WTC11 (cell line): ENCODE data around the gene DNLZ. TPM values are rescaled to one million over a fixed set of nuclear protein-coding genes. Genes with fewer than 3 reads are reported as not detected.

Experiments used
- ATAC-seq: fragments of 200-7000 bp; cut with Tn5 transposase; 2 replicates; pipeline ENCODE4 v1.10.0; 2021; ENCODE audit warnings: mild to moderate bottlenecking, moderate library complexity
- CTCF ChIA-PET: fragments of 300-600 bp; sonication (Branson Sonifier 250); formaldehyde crosslinking; loops from one replicate; lab custom pipeline; 2021; ENCODE audit warnings: antibody characterized with exemption; lab: Charles Lee
- POLR2A ChIA-PET: fragments of 350-600 bp; sonication (Branson Sonifier 250); formaldehyde crosslinking; loops from one replicate; lab custom pipeline; 2021; ENCODE audit warnings: antibody characterized with exemption; lab: Charles Lee
- DNase-seq: peaks from one replicate; pipeline ENCODE4 v3.0.0; 2021; ENCODE audit warnings: low spot score
- H3K27ac Mint-ChIP-seq: 2 replicates; pipeline ENCODE4 v1.8.0; 2021; ENCODE audit warnings: mixed read lengths
- H3K27me3 Mint-ChIP-seq: 2 replicates; pipeline ENCODE4 v1.8.0; 2021; ENCODE audit warnings: low read depth, mild to moderate bottlenecking, moderate library complexity, mixed read lengths
- H3K36me3 Mint-ChIP-seq: 2 replicates; pipeline ENCODE4 v1.8.0; 2021; ENCODE audit warnings: mixed read lengths
- H3K4me1 Mint-ChIP-seq: 2 replicates; pipeline ENCODE4 v1.8.0; 2022; ENCODE audit warnings: mixed read lengths
- H3K4me3 Mint-ChIP-seq: 2 replicates; pipeline ENCODE4 v1.8.0; 2021; ENCODE audit warnings: mild to moderate bottlenecking, moderate library complexity, mixed read lengths
- H3K9me3 Mint-ChIP-seq: 2 replicates; pipeline ENCODE4 v1.8.0; 2021; ENCODE audit warnings: mixed read lengths
- CREB1 ChIP-seq: sonication (generic); formaldehyde crosslinking; IDR thresholded peaks from 2 replicates; pipeline ENCODE4 v1.8.0; 2023; ENCODE audit warnings: mild to moderate bottlenecking, missing genetic modification reagents
- CREM ChIP-seq: sonication (generic); formaldehyde crosslinking; IDR thresholded peaks from 2 replicates; pipeline ENCODE4 v1.8.1; 2022; ENCODE audit warnings: mild to moderate bottlenecking, missing genetic modification reagents, moderate library complexity
- EMX1 ChIP-seq: fragments of 250-450 bp; sonication (Bioruptor Pico); IDR thresholded peaks from 2 replicates; pipeline ENCODE4 v1.8.0; 2021; ENCODE audit warnings: mild to moderate bottlenecking
- FOXJ3 ChIP-seq: sonication (generic); formaldehyde crosslinking; IDR thresholded peaks from 2 replicates; pipeline ENCODE4 v1.9.0; 2021; ENCODE audit warnings: missing genetic modification reagents, mild to moderate bottlenecking, borderline replicate concordance
- GABPB1 ChIP-seq: sonication (generic); formaldehyde crosslinking; IDR thresholded peaks from 2 replicates; pipeline ENCODE4 v1.8.1; 2023; ENCODE audit warnings: mild to moderate bottlenecking, missing genetic modification reagents
- GRHL2 ChIP-seq: fragments of 250-450 bp; sonication (Bioruptor Pico); IDR thresholded peaks from 2 replicates; pipeline ENCODE4 v1.8.0; 2022; ENCODE audit warnings: mild to moderate bottlenecking, moderate library complexity; ENCODE audit not compliant: insufficient replicate concordance, severe bottlenecking
- NR1H2 ChIP-seq: sonication (generic); formaldehyde crosslinking; IDR thresholded peaks from 2 replicates; pipeline ENCODE4 v1.9.0; 2021; ENCODE audit warnings: mild to moderate bottlenecking, moderate library complexity, missing genetic modification reagents
- OVOL2 ChIP-seq: fragments of 250-450 bp; sonication (Bioruptor Pico); IDR thresholded peaks from 2 replicates; pipeline ENCODE4 v1.9.0; 2021; ENCODE audit warnings: mild to moderate bottlenecking, borderline replicate concordance
- PRRX2 ChIP-seq: fragments of 250-450 bp; sonication (Bioruptor Pico); IDR thresholded peaks from 2 replicates; pipeline ENCODE4 v1.8.0; 2021; ENCODE audit warnings: mild to moderate bottlenecking
- SOX15 ChIP-seq: fragments of 250-450 bp; sonication (Bioruptor Pico); IDR thresholded peaks from 2 replicates; pipeline ENCODE4 v1.9.0; 2021; ENCODE audit warnings: mild to moderate bottlenecking
- SP1 ChIP-seq: sonication (generic); formaldehyde crosslinking; conservative IDR thresholded peaks from 2 replicates; pipeline ENCODE4 v1.8.1; 2022; ENCODE audit warnings: missing genetic modification reagents
- TEAD1 ChIP-seq: sonication (generic); formaldehyde crosslinking; IDR thresholded peaks from 2 replicates; pipeline ENCODE4 v1.8.0; 2022; ENCODE audit warnings: mild to moderate bottlenecking, missing genetic modification reagents
- TP53 ChIP-seq: sonication (generic); formaldehyde crosslinking; IDR thresholded peaks from 2 replicates; pipeline ENCODE4 v1.8.1; 2023; ENCODE audit warnings: mild to moderate bottlenecking, missing genetic modification reagents
- ZBTB21 ChIP-seq: sonication (generic); formaldehyde crosslinking; IDR thresholded peaks from 2 replicates; pipeline ENCODE4 v1.8.1; 2023; ENCODE audit warnings: mild to moderate bottlenecking, missing genetic modification reagents, borderline replicate concordance
- ZNF121 ChIP-seq: sonication (generic); formaldehyde crosslinking; IDR thresholded peaks from 2 replicates; pipeline ENCODE4 v1.8.0; 2023; ENCODE audit warnings: missing genetic modification reagents
- ZNF138 ChIP-seq: sonication (generic); formaldehyde crosslinking; conservative IDR thresholded peaks from 2 replicates; pipeline ENCODE4 v1.8.1; 2022; ENCODE audit warnings: mild to moderate bottlenecking, moderate library complexity, missing genetic modification reagents
- ZNF219 ChIP-seq: sonication (generic); formaldehyde crosslinking; IDR thresholded peaks from 2 replicates; pipeline ENCODE4 v1.8.0; 2023; ENCODE audit warnings: missing genetic modification reagents, mild to moderate bottlenecking, borderline replicate concordance
- ZNF416 ChIP-seq: fragments of 250-450 bp; sonication (Bioruptor Pico); IDR thresholded peaks from 2 replicates; pipeline ENCODE4 v1.9.0; 2021; ENCODE audit warnings: mild to moderate bottlenecking, inconsistent platforms
- ZNF423 ChIP-seq: fragments of 250-450 bp; sonication (Bioruptor Pico); IDR thresholded peaks from 2 replicates; pipeline ENCODE4 v2.1.2; 2022; ENCODE audit warnings: mild to moderate bottlenecking, moderate library complexity
- total RNA-seq: library from RNA; stranded (reverse); gene quantifications from 3 replicates; pipeline ENCODE4 v1.2.3, GENCODE V29; 2021
- TF ChIP-seq, protein P1 (sequence below): fragments of 200-600 bp; IDR thresholded peaks from 2 replicates; pipeline ENCODE4 v1.8.0; 2022; ENCODE audit warnings: antibody characterized with exemption
- TF ChIP-seq, protein P2 (sequence below): sonication (generic); formaldehyde crosslinking; IDR thresholded peaks from 2 replicates; pipeline ENCODE4 v1.8.0; 2022; ENCODE audit warnings: mild to moderate bottlenecking, missing genetic modification reagents
- TF ChIP-seq, protein P3 (sequence below): fragments of 250-450 bp; sonication (Bioruptor Pico); IDR thresholded peaks from 2 replicates; pipeline ENCODE4 v1.9.0; 2021; ENCODE audit warnings: mild to moderate bottlenecking
- TF ChIP-seq, protein P4 (sequence below): sonication (generic); formaldehyde crosslinking; IDR thresholded peaks from 2 replicates; pipeline ENCODE4 v1.8.1; 2023; ENCODE audit warnings: mild to moderate bottlenecking, missing genetic modification reagents, moderate library complexity
- TF ChIP-seq, protein P5 (sequence below): fragments of 250-450 bp; sonication (Bioruptor Pico); IDR thresholded peaks from 2 replicates; pipeline ENCODE4 v1.8.0; 2021; ENCODE audit warnings: mild to moderate bottlenecking
- TF ChIP-seq, protein P6 (sequence below): sonication (generic); formaldehyde crosslinking; IDR thresholded peaks from 2 replicates; pipeline ENCODE4 v1.8.1; 2023; ENCODE audit warnings: mild to moderate bottlenecking, missing genetic modification reagents, moderate library complexity

The DNLZ gene
- total RNA-seq, 1 experiment from 2014 or later, result 17.2 TPM

DNA sequence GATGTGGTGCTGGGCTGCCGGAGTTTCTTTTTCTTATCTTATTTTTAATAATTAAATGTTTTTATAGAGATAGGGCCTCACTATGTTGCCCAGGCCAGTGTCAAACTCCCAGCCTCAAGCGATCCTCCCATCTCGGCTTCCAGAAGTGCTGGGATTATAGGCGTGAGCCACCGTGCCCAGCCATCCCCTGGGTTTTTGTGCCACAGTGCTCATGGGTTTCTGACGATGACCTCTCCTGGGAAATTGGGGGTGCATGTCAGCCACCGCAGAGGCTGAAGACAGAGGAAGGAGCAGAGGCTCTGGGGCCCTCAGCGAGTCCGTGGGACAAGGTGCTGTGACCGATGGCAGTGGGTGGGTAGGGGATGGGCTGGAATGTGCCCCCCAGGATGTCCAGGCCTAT is 21.8 kb downstream of the DNLZ start:
- Mint-ChIP-seq H3K4me3 (peak overlapping the region; percentile 47), H3K27ac (no peak overlapping the region), H3K36me3 (no peaks in the 10 kb centered on the region), H3K9me3 (no peaks in the 10 kb centered on the region), H3K27me3 (no peaks in the 10 kb centered on the region), H3K4me1 (no peaks in the 10 kb centered on the region)
- CTCF ChIA-PET, result interaction anchor here (0.6 to 3.3 kb wide), 9 partner anchors 10 to 171 kb away, joined by 3 to 33 read pairs (median 4); partner anchors contain the start of gene DNLZ
- DNase-seq (no peak), ATAC-seq (no peak)
- TF ChIP-seq, protein P1, sequence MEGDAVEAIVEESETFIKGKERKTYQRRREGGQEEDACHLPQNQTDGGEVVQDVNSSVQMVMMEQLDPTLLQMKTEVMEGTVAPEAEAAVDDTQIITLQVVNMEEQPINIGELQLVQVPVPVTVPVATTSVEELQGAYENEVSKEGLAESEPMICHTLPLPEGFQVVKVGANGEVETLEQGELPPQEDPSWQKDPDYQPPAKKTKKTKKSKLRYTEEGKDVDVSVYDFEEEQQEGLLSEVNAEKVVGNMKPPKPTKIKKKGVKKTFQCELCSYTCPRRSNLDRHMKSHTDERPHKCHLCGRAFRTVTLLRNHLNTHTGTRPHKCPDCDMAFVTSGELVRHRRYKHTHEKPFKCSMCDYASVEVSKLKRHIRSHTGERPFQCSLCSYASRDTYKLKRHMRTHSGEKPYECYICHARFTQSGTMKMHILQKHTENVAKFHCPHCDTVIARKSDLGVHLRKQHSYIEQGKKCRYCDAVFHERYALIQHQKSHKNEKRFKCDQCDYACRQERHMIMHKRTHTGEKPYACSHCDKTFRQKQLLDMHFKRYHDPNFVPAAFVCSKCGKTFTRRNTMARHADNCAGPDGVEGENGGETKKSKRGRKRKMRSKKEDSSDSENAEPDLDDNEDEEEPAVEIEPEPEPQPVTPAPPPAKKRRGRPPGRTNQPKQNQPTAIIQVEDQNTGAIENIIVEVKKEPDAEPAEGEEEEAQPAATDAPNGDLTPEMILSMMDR, result no peak
- TF ChIP-seq CREB1 (CRISPR knock-in tag), result no peak
- no peak for TF ChIP-seq CREM
- no peak for TF ChIP-seq FOXJ3 (CRISPR knock-in tag)
- TF ChIP-seq, protein P2, sequence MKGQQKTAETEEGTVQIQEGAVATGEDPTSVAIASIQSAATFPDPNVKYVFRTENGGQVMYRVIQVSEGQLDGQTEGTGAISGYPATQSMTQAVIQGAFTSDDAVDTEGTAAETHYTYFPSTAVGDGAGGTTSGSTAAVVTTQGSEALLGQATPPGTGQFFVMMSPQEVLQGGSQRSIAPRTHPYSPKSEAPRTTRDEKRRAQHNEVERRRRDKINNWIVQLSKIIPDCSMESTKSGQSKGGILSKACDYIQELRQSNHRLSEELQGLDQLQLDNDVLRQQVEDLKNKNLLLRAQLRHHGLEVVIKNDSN (CRISPR knock-in tag), result no peak
- POLR2A ChIA-PET, result interaction anchor here (1.3 kb wide), 1 partner anchor 21 kb away, joined by 3 read pairs; no protein-coding TSS in a partner anchor

DNA sequence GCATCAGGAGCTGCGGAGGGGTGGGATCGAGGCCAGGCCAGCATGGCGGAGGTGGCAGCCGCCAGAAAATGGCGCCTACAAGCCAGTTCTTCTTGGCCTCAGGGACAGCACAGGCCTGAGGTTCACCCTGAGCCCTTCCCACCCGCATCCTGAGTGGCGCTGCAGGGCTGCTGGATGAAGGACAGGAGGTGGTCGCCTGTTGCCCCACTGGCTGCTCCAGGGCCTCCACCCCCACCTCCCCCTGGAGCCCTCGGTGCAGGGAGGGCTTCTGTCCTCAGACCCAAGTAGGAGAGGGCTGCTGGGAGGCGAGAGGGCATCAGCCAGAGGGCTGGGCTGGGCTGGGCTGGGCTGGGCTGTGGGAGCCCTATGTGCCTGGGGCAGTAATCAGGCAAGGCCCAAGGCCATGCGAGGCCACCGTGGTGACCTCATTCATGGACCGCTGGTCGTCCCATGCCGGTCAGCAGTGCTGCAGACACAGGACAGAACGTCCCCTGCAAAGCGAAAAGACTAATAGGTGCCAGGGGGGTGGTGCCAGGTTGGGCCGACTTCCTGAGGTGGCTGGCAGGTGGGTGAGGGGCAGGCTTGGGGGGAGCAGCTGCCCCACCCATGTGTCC is 22.4 kb downstream of the DNLZ start:
- no peak overlapping the region for H3K4me3 Mint-ChIP-seq
- ChIA-PET CTCF (interaction anchor here (0.7 to 2.1 kb wide), 3 partner anchors 15 to 25 kb away, joined by 3 to 8 read pairs (median 6); no protein-coding TSS in a partner anchor), POLR2A (no interaction called here)
- no peak overlapping the region for H3K27ac Mint-ChIP-seq
- no peaks in the 10 kb centered on the region for H3K9me3 Mint-ChIP-seq
- no peaks in the 10 kb centered on the region for H3K27me3 Mint-ChIP-seq
- H3K36me3 Mint-ChIP-seq, result no peaks in the 10 kb centered on the region
- H3K4me1 Mint-ChIP-seq, result no peaks in the 10 kb centered on the region
- TF ChIP-seq TP53 (CRISPR knock-in tag), result no peak
- TF ChIP-seq NR1H2 (CRISPR knock-in tag), result no peak
- no peak for TF ChIP-seq SP1
- no peak for TF ChIP-seq SOX15 (CRISPR knock-in tag)
- TF ChIP-seq, protein P3, sequence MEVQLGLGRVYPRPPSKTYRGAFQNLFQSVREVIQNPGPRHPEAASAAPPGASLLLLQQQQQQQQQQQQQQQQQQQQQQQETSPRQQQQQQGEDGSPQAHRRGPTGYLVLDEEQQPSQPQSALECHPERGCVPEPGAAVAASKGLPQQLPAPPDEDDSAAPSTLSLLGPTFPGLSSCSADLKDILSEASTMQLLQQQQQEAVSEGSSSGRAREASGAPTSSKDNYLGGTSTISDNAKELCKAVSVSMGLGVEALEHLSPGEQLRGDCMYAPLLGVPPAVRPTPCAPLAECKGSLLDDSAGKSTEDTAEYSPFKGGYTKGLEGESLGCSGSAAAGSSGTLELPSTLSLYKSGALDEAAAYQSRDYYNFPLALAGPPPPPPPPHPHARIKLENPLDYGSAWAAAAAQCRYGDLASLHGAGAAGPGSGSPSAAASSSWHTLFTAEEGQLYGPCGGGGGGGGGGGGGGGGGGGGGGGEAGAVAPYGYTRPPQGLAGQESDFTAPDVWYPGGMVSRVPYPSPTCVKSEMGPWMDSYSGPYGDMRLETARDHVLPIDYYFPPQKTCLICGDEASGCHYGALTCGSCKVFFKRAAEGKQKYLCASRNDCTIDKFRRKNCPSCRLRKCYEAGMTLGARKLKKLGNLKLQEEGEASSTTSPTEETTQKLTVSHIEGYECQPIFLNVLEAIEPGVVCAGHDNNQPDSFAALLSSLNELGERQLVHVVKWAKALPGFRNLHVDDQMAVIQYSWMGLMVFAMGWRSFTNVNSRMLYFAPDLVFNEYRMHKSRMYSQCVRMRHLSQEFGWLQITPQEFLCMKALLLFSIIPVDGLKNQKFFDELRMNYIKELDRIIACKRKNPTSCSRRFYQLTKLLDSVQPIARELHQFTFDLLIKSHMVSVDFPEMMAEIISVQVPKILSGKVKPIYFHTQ (CRISPR knock-in tag), result no peak
- ATAC-seq (no peak), DNase-seq (no peak)

DNA sequence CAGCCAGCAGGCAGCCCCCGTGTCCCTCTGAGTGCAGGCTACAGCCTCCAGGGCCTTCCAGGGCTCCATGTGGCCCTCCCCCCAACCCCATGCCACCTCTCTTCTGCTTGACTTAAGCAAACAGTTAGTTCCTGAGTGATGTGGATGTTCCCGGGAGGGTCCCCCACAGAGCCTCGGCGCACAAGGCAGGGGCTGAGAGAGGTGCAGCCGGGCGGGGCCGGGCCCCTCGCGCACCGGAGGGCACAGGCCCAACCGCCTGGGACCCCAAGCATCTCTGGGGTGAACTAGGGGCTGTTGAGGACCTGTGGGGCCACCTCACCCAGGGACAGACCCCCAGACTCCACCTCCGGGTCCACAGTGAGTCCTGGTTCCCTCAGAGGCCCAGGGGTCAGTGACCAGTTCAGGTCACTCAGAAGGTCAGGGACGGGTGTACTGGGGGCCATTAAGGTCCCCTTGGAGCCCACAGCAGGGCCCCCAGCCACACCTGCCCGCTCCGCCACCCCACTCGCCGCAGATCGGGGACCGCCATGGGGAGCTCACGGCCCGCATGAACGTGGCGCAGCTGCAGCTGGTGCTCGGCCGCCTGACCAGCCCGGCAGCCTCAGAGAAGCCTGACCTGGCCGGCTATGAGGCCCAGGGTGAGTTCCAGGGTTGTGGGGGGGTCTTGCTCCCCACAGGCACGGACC is 23.0 kb downstream of the DNLZ start:
- no peak overlapping the region for H3K27ac Mint-ChIP-seq
- H3K27me3 Mint-ChIP-seq, result no peaks in the 10 kb centered on the region
- no peaks in the 10 kb centered on the region for H3K36me3 Mint-ChIP-seq
- DNase-seq, result no peak
- ChIA-PET POLR2A (no interaction called here), CTCF (interaction anchor here (0.7 to 1.9 kb wide), 8 partner anchors 18 to 49 kb away, joined by 3 to 36 read pairs (median 8); partner anchors contain the start of gene DNLZ)
- ATAC-seq, result no peak
- H3K4me1 Mint-ChIP-seq, result no peaks in the 10 kb centered on the region
- no peaks in the 10 kb centered on the region for H3K9me3 Mint-ChIP-seq
- H3K4me3 Mint-ChIP-seq, result no peak overlapping the region
- TF ChIP-seq OVOL2 (CRISPR knock-in tag), result no peak
- no peak for TF ChIP-seq GABPB1
- TF ChIP-seq ZNF219, result no peak
- TF ChIP-seq ZNF416, result no peak
- TF ChIP-seq ZNF423, result no peak
- no peak for TF ChIP-seq ZBTB21 (CRISPR knock-in tag)
- TF ChIP-seq, protein P4, sequence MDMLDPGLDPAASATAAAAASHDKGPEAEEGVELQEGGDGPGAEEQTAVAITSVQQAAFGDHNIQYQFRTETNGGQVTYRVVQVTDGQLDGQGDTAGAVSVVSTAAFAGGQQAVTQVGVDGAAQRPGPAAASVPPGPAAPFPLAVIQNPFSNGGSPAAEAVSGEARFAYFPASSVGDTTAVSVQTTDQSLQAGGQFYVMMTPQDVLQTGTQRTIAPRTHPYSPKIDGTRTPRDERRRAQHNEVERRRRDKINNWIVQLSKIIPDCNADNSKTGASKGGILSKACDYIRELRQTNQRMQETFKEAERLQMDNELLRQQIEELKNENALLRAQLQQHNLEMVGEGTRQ, result no peak
- no peak for TF ChIP-seq GRHL2 (CRISPR knock-in tag)
- TF ChIP-seq PRRX2 (CRISPR knock-in tag), result no peak
- TF ChIP-seq EMX1 (CRISPR knock-in tag), result no peak
- no peak for TF ChIP-seq ZNF138 (CRISPR knock-in tag)
- TF ChIP-seq ZNF121 (CRISPR knock-in tag), result no peak
- TF ChIP-seq, protein P5, sequence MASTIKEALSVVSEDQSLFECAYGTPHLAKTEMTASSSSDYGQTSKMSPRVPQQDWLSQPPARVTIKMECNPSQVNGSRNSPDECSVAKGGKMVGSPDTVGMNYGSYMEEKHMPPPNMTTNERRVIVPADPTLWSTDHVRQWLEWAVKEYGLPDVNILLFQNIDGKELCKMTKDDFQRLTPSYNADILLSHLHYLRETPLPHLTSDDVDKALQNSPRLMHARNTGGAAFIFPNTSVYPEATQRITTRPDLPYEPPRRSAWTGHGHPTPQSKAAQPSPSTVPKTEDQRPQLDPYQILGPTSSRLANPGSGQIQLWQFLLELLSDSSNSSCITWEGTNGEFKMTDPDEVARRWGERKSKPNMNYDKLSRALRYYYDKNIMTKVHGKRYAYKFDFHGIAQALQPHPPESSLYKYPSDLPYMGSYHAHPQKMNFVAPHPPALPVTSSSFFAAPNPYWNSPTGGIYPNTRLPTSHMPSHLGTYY (CRISPR knock-in tag), result no peak
- no peak for TF ChIP-seq TEAD1 (CRISPR knock-in tag)
- TF ChIP-seq, protein P6, sequence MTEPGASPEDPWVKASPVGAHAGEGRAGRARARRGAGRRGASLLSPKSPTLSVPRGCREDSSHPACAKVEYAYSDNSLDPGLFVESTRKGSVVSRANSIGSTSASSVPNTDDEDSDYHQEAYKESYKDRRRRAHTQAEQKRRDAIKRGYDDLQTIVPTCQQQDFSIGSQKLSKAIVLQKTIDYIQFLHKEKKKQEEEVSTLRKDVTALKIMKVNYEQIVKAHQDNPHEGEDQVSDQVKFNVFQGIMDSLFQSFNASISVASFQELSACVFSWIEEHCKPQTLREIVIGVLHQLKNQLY (CRISPR knock-in tag), result no peak
